GM21515 (cell line): ENCODE measurements around the gene GZMB.
"Not testable (repeated sequence)": the region's sequence is repeated elsewhere in the genome, so short reads cannot be mapped to it uniquely, and the experiment has no call there.

Source experiments
- ATAC-seq: cut with Tn5 transposase; IDR thresholded peaks from one replicate; pipeline ENCODE4 v1.9.1; 2021; ENCODE audit not compliant: unreplicated experiment

Gene GZMB

DNA sequence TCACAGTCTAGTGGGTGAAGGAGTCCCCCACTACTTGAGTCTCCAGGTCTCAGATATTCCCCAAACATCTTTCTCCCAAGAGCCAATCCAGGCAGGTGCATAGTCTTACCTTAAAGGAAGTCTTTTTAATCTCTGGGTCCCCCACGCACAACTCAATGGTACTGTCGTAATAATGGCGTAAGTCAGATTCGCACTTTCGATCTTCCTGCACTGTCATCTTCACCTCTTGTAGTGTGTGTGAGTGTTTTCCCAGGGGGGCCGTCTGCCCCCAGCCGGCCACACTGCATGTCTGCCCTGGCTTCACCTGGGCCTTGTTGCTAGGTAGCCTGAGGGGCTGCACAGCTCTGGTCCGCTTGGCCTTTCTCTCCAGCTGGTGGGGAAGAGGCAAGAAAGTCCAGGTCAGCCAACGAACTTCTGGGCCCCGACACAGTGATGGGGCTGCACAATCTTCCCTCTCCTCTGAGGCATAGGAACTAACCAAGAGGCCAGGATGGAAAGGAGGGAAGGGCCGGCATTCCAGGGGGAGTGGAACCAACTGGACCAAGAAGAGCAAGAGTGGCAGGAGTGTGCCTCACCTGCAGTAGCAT, 2.1 kb downstream of the GZMB start:
- ATAC-seq: no peak

DNA sequence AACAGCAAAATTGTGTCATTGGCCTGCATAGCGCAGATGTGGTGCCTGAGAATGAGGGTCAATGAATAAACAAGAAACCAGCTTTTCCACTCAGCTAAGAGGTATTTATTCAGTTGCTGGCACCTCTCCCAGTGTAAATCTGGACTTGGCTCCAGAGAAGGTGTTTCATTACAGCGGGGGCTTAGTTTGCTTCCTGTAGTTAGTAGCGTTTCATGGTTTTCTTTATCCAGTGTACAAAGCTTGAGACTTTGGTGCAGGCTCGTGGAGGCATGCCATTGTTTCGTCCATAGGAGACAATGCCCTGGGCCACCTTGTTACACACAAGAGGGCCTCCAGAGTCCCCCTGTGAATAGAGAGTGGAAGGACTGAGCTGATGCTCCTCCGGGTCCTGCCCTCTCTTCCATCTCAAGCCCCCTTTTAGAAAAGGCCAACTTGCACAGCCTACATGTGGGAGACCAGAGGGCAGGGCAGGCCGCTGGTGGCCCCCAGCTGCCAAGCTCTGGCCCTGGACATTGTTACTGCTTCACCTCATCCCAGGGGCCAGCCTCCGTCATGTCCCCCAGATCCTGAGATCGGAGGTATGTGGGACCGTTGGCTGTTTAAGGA, 3.0 kb downstream of the GZMB start:
- no peak for ATAC-seq

DNA sequence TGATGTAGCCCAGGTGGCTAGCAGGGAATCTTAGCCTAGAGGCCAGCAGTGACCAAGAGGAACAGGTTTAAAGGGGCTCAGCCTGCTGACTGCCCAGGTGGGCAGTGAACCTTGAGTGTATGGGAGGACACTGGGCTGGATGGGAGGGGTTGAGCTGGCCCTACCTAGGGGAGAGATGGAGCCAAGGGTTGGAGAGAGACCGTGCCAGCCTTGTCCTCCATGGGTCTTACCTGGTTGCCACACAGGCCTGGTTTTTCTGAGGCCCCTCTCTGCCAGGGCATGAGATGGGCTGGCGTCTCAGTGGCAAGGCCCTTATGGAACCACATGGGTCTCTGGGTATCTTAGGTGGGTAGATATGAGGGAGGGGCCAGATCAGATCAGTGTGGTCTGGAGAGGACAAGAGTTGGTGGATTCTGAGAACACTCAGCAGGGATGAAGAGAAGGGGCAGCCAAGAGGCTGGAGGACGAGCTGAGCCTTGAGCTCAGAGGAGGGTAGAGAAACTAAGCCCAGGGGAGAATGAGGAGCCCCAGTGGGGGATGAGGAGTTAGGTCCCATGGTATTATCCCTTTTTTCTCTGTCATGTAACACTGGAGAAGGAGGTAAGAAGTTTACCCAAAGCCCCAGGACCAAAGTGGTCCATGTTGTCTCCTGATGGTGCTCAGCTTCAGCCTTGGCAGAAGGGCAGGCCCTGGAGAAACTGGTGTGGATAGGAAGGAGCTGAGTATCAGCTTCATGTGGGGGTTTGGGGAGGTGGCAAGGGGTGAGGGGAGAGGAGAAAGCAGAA, 3.7 kb downstream of the GZMB start:
- ATAC-seq: no peak

DNA sequence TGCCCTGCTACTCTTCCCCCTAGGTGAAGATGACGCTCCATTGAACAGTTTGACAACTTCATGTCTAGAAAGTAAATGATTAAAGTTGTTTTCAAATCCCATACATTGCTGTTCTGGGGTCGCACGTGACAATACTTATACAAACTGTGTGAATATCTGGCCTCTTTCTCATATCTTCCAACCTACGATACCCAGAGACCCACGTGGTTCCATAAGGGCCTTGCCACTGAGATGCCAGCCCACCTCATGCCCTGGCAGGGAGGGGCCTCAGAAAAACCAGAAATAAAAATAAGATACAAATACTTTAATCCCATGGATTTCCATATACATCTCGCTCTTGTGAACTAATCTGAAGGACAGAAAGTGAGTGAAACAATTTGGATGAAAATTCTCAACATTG, 4.5 kb downstream of the GZMB start:
- ATAC-seq: no peak

DNA sequence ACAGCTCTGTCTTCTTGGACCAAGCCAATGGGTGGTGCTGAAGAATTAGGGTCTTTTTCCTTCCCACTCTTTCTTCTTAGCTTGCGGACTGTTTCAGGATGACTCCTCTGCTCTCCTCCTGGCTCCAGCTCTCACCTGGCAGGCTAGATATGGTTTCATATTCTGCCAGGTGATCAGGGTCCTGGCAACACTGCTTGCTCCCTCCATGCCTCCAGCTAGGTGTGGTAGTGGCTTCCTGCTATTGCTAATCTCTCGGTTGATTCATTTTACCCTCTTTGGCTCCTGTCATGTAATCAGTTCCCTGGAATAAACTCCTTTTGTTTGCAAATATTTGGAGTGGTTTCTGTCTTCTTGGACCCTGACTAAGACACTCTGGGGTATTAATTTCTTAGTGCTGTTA, 20.2 kb downstream of the GZMB start:
- no peak for ATAC-seq

DNA sequence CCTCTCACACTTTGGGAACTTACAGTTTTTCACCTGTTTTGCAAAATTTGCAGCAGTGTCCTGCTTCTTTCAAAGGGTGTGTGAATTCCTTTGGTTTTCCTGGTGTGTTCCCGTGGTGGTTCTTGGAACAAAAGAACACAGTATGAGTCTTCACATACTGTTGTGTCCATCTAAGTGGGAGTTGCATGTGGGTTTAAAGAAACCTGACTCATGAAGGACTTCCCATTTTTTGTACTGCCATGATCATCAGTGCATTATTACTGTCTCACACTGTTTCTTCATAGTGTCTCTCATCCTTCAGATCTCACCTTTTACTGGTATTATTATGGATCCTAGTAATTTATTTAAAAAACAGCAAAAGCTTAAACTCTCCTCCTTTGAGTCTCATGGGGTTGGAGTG, 20.7 kb downstream of the GZMB start:
- ATAC-seq: no peak

DNA sequence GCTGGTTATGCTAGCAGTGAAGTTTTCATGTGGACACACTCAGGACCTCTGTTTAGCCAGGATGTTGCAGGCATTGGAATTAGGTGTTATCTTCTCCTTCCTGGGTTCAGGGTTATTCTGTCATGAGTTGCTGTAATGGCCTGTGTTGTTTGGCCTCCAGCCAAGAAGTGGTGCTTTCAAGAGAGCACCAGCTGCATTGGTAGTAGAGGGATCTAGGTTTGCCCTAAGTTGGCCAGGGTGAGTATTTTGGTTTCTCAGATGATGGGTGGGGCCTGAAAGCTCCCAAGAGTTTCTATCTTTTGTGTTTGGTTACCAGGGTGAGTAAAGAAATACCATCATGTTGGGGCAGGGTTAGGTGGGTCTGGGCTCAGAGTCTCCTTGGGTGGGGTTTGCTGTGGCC, 21.8 kb downstream of the GZMB start:
- no peak for ATAC-seq

DNA sequence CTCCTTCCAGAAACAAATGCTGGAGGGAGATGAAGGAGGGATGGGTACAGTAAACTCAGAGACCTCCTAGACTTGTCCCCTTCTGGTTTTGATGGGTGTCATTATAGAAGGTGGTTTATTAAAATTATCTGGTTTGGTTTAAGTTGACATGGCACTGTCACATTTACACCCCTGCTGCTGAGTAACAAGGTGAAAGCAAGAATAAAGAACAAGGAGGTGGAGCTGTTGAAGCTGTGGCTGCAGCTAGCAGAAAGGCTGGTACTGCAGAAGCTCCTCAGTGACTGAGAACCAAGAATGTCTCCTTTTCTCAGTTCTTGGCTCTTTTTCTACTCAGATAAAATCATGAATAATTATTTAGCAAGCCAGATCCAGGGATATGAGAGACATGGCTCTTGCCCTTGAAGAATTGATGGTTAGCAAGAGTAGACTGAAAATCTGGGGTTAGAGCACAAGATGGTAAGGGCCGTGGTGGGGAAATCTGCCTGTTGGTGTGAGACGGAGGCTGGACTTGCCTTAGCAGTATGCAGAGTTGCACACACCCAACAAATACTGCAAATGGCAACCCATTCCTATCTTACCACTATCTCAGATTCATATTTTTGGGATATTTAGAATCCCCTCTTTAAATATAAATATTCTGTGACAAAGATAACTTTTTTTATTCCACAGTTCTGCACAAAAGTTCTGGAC, 24.2 kb downstream of the GZMB start, which contains the start of gene GZMH:
GZMH (minus strand) TSS at position 31 of the 690 bp plus-strand sequence. CDS start 72 bp downstream, outside the sequence.
- no peak for ATAC-seq

DNA sequence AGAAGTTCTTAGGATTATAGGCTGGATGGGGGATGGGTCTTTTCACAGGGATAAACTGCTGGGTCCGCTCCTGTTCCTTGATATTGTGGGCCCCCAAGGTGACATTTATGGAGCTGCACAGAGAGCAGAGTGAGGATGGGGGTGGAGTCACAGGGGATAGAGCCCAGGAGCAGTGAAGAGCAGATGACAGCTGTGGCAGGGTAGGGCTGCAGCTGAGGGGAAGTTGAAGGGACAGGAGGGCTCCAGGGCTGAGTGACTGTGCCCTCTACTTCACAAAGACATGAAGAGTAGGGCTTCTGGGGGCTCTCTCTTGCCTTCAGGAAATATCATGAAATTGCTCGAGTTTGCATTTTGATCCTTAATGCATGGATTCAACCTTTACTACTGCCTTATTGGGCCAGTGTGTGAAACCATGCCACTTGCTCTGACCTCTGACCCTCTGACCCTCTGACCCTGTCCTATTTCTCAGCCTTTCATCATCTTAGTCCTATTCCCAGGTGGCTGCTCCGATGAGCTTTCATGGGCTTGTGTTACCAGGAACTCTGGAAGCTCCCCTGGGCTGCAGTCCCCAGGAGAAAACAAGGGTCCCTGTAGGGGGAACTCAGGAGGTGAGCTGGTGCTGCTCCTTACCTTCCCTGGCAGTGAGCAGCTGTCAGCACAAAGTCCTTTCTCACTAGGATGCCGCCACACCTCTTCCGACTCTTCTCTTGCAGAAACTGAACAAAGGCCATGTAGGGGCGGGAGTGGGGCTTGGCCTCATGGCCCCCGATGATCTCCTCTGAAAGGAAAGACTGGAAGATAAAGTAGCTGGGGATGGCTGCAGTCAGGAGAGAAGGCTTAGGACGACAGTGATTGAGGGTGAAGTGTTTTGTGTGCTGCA, 26.1 kb downstream of the GZMB start:
- ATAC-seq: no peak

DNA sequence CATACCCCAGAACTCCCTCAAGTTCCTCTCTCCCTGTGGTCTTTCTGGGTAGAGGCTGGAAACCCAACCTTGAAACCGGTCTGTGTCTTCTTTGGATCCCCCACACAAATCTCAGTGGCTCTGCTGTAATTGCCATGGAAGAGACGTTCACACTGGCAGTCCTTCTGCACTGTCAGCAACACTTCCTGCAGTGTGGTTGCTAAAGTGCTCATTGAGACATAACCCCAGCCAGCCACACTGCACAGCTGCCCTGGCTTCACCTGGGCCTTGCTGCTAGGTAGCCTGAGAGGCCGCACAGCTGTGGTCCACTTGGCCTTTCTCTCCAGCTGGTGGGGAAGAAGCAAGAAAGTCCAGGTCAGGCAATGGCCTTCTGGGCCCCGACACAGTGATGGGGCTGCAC, 26.9 kb downstream of the GZMB start:
- ATAC-seq: no peak

DNA sequence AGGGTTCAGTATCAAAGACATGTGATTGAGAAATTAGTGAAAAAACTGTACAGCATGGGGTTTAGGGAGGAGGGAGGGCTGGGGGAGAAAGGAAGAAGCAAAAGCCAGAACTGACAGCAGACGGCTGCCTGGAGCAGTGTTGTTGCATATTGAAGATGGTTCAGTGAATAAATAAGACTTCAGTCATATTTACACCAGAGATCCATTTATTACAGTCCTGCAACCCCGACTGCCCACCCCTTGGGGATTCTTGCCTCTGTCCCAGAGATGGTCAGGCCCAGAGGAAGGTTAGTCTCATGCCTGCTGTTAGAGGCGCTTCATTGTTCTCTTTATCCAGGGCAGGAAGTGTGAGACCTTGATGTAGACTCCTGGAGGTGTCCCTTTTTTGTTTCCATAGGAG, 27.7 kb downstream of the GZMB start:
- no peak for ATAC-seq

DNA sequence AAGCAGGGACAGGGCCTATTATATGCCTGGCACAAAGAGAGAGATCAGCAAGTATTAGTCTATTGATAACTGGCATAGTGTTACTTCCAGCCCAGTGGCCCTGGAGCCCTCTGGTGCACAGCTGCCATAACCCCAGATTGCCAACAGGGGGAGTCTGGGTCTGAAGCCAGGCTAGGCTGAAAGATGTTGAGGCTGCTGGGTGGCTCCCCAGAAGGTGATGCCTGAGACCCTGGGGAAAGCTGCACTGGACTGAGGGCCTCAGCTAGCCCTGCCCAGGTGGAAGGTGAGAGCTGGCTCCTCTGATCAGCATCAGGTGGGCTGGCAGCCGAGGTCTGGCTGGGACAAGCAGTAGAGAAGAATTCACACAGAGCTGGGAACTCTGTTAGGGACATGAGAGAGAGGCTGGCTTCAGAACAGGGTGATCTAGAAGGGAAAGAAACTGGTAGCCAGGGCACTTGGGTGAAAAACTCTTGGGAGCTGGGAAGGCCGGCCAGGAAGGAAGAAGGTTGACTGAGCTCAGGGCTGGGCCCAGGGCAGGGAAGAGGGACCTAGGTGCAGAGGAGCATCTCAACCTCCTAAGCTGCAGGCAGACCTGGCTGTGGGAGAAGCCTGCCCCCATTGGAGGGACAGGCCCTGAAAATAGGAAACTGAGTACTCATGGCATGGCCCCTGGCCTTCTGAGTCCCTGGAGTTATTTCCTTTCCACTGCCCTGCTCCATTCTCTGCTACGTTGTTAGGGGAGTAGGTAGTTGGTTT, 28.4 kb downstream of the GZMB start:
- ATAC-seq: peak; percentile 90

DNA sequence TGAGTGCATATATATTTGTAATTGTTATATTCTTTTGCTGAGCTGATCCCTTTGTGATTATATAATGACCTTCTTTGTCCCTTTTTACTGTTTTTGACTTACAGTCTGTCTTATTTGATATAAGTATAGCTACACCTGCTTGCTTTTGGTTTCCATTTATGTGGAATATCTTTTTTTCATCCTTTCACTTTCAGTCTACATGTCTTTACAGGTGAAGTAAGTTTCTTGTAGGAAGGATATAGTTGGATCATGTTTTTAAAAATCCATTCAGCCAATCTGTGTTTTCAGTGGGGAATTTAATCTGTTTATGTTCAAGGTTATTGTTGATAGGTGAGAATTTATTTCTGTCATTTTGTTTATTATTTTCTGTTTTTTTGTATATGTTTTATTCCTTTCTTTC, 36.6 kb downstream of the GZMB start:
- no peak for ATAC-seq

DNA sequence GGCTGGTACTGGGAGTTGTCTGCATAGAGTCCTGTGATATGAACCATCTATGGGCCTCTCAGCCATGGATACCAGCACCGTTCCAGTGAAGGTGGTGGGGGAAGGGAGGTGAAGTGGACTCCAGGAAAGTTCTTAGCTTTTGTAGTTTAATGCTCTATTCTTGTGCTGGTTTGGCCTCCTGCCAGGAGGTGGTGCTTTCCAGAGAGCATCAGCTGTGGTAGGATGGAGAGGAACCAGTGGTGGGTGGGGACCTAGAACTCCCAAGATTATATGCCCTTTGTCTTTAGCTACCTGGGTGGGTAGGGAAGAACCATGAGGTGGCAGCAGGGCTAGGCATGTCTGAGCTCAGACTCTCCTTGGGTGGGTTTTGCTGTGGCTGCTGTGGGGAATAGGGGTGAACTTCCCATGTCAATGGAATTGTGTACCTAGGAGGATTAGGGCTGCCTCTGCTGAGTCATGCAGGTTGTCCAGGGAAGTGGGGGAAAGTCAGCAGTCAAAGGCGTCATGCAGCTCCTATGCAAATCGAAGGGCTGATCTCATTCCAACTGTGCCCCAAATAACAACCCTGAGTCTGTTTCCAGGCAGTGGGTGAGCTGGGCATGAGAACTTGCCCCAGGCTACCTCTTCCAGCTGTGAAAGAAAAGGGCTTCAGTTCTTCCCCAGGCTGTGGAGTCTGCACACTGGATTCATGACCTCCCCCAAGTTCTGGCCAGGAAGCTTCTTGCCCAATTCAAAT, 38.7 kb downstream of the GZMB start:
- no peak for ATAC-seq

DNA sequence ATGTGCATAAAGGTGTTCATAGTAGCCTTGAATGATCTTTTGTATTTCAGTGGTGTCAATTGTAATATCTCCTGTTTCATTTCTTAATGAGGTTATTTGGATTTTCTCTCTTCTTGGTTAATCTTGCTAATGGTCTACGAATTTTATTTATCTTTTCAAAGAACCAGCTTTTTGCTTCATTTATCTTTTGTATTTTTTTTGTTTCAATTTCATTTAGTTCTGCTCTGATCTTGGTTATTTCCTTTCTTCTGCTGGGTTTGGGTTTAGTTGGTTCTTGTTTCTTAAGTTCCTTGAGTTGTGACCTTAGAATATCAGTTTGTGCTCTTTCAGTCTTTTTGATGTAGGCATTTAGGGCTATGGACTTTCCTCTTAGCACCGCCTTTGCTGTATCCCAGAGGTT, 43.0 kb downstream of the GZMB start:
- not testable (repeated sequence) for ATAC-seq

DNA sequence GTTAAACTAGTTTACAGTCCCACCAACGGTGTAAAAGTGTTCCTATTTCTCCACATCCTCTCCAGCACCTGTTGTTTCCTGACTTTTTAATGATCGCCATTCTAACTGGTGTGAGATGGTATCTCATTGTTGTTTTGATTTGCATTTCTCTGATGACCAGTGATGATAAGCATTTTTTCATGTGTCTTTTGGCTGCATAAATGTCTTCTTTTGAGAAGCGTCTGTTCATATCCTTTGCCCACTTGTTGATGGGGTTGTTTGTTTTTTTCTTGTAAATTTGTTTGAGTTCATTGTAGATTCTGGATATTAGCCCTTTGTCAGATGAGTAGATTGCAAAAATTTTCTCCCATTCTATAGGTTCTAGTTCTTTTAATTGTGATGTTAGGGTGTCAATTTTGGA, 49.6 kb downstream of the GZMB start:
- ATAC-seq: not testable (repeated sequence)
